Naive thymus-derived CD8-positive, alpha-beta T cell (primary cell): ENCODE results near the gene TGFB2. TPM values are rescaled to one million over a fixed set of nuclear protein-coding genes. Genes with fewer than 3 reads are reported as not detected.

Experiments
- ATAC-seq, 2 donors: fragments of 150-1000 bp; cut with Tn5 transposase in 1 of 2; sonication (Bioruptor Pico), chemical (Tn5 transposase) in 1 of 2; 1 replicate in 1 of 2; 2 replicates in 1 of 2; pipeline ENCODE4 v1.10.0; 2021; ENCODE audit warnings: mild to moderate bottlenecking in 2 of 2, moderate library complexity in 2 of 2
- POLR2A ChIA-PET: fragments of 350-600 bp; sonication (Branson Sonifier 250); formaldehyde crosslinking; loops from one replicate; lab custom pipeline; 2021; ENCODE audit warnings: antibody characterized with exemption; lab: Charles Lee
- DNase-seq, 10 donors: peaks; one replicate each; pipeline versions ENCODE4 v3.0.0 to v3.0.0-alpha.2; 2020 to 2022
- H3K27ac Mint-ChIP-seq, 10 donors: one replicate each; pipeline ENCODE4 v1.8.0; 2020 to 2022; ENCODE audit warnings: mild to moderate bottlenecking in 10 of 10, mixed read lengths in 10 of 10, moderate library complexity in 4 of 10, inconsistent platforms in 1 of 10
- H3K27me3 Mint-ChIP-seq, 5 donors: one replicate each; pipeline ENCODE4 v1.8.0; 2021 to 2022; ENCODE audit warnings: mixed read lengths in 5 of 5
- H3K36me3 Mint-ChIP-seq, 3 donors: one replicate each; pipeline ENCODE4 v1.8.0; 2020 to 2022; ENCODE audit warnings: mixed read lengths in 3 of 3, mild to moderate bottlenecking in 2 of 3, inconsistent platforms in 1 of 3
- H3K4me1 Mint-ChIP-seq, 4 donors: one replicate each; pipeline ENCODE4 v1.8.0; 2021 to 2022; ENCODE audit warnings: mixed read lengths in 4 of 4
- H3K4me3 Mint-ChIP-seq, 10 donors: one replicate each; pipeline ENCODE4 v1.8.0; 2020 to 2022; ENCODE audit warnings: mild to moderate bottlenecking in 10 of 10, mixed read lengths in 10 of 10, moderate library complexity in 6 of 10, inconsistent platforms in 1 of 10
- H3K9me3 Mint-ChIP-seq, 9 donors: one replicate each; pipeline ENCODE4 v1.8.0; 2020 to 2022; ENCODE audit warnings: mixed read lengths in 9 of 9, mild to moderate bottlenecking in 3 of 9, inconsistent platforms in 1 of 9, moderate library complexity in 1 of 9
- polyA plus RNA-seq, 3 donors: library from polyadenylated mRNA; unstranded; fragments of 300-500 nt; fragmentation: Illumina TruSeq; gene quantifications; one replicate each; pipeline ENCODE4 v1.2.3, GENCODE V29; 2021
- total RNA-seq, 8 experiments: library from RNA in 2 of 8; stranded (reverse) in 2 of 8; gene quantifications; one replicate each; pipeline ENCODE4 v1.2.3 and lab custom pipeline; 2021 to 2026

TGFB2 gene
- total and polyA plus RNA-seq, 5 experiments from 2014 or later = 0.16 TPM; not detected in 4

- no peak for ATAC-seq
- no peaks in the 10 kb centered on the region for H3K36me3 Mint-ChIP-seq
- POLR2A ChIA-PET = no interaction called here
- no peaks in the 10 kb centered on the region for H3K9me3 Mint-ChIP-seq
- no peak overlapping the region for H3K4me3 Mint-ChIP-seq
- peaks cover 0 to 12% (median 0%) of the 10 kb centered on the region in 5 donors for H3K27me3 Mint-ChIP-seq
- H3K4me1 Mint-ChIP-seq = peaks cover 0 to 1% (median 0%) of the 10 kb centered on the region in 4 donors
- H3K27ac Mint-ChIP-seq = no peak overlapping the region
- no peak for DNase-seq
Observed at GRCh38 chr1:218481116-218481775, 136.1 kb downstream of the TGFB2 start.

GRCh38 chr1:218482683-218483082 lies 137.5 kb downstream of the TGFB2 start:
- no peak overlapping the region for H3K4me3 Mint-ChIP-seq
- peaks cover 0 to 1% (median 0%) of the 10 kb centered on the region in 4 donors for H3K4me1 Mint-ChIP-seq
- no peak overlapping the region for H3K27ac Mint-ChIP-seq
- DNase-seq = no peak
- POLR2A ChIA-PET = no interaction called here
- H3K27me3 Mint-ChIP-seq = peaks cover 0 to 11% (median 0%) of the 10 kb centered on the region in 5 donors
- no peak for ATAC-seq
- no peaks in the 10 kb centered on the region for H3K9me3 Mint-ChIP-seq
- no peaks in the 10 kb centered on the region for H3K36me3 Mint-ChIP-seq

DNA sequence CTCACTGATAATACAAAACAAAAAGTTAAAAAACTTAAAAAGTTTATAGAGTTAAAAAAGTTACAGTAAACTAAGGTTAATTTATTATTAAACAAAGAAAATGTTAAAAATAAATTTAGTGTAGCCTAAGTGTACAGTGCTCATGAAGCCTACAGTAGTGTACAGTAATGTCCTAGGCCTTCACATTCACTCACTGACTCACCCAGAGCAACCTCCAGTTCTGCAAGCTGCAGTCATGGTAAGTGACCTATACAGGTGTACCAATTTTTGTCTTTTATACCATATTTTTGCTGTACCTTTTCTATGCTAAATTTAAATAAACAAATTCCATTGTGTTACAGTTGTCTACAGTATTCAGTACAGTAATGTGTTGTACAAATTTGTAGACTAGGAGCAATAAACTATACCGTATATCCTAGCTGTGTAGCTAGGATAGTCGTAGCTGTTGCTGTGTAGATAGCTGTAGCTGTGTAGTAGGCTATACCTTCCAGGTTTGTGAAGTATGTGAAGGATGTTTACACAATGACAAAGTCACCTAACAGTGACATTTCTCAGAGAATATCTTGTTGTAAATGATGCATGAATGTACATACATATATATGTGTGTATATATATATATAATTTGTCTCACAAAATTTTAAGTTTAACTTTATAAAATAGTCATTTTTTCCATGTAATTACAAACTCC lies 140.2 kb downstream of the TGFB2 start:
- DNase-seq = no peak
- no peaks in the 10 kb centered on the region for H3K36me3 Mint-ChIP-seq
- POLR2A ChIA-PET = no interaction called here
- H3K27ac Mint-ChIP-seq = no peak overlapping the region
- H3K4me3 Mint-ChIP-seq = no peak overlapping the region
- H3K4me1 Mint-ChIP-seq = no peaks in the 10 kb centered on the region
- H3K9me3 Mint-ChIP-seq = no peaks in the 10 kb centered on the region
- H3K27me3 Mint-ChIP-seq = peaks cover 0 to 7% (median 0%) of the 10 kb centered on the region in 5 donors
- ATAC-seq = no peak

DNA sequence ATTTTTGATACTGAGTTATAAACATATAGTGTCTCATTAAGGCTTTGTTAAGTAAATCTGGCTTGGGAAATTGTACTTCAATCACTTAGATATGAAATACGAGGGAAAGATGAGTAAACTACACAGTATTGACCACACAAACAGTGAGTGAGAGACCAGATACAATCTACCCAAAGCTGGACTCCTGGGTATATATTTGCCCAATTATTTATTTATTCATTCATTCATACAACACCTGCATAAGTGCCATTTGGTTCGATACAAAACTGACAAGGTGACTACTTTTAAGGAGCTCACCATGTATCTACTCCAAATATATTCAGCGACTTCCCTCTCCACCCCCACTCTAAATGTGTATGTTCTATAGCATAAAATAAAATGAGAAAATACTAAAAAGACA lies 143.4 kb downstream of the TGFB2 start:
- Mint-ChIP-seq H3K4me3 (no peak overlapping the region), H3K4me1 (no peaks in the 10 kb centered on the region), H3K36me3 (no peaks in the 10 kb centered on the region), H3K27ac (no peak overlapping the region), H3K9me3 (no peaks in the 10 kb centered on the region), H3K27me3 (peaks cover 1 to 11% (median 6%) of the 10 kb centered on the region in 5 donors)
- ATAC-seq = no peak
- DNase-seq = no peak
- POLR2A ChIA-PET = no interaction called here

DNA sequence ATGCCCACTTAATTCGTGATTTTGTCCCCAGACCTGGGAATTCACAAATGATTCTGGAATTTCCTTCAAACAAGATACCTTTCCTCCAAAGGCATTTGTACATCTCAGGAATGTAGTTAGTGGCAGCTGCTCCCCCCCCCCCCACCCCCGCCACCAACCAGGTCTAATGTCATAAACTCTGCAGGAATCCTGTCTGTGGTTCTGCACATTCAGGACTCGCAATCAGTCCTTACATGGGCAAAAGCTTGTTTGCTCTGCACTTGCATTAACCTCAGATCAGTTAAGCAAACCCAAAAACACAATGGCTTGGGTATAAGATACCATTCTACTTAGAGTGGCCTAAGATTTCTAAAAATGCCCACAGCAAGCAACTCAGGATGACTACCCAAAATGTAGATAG lies 143.8 kb downstream of the TGFB2 start:
- Mint-ChIP-seq H3K4me1 (no peaks in the 10 kb centered on the region), H3K27me3 (peaks cover 1 to 11% (median 6%) of the 10 kb centered on the region in 5 donors), H3K36me3 (no peaks in the 10 kb centered on the region), H3K4me3 (no peak overlapping the region), H3K27ac (no peak overlapping the region), H3K9me3 (no peaks in the 10 kb centered on the region)
- DNase-seq = no peak
- no peak for ATAC-seq
- POLR2A ChIA-PET = no interaction called here

- Mint-ChIP-seq H3K27me3 (peaks cover 1 to 11% (median 6%) of the 10 kb centered on the region in 5 donors), H3K27ac (no peak overlapping the region), H3K4me3 (no peak overlapping the region), H3K4me1 (no peaks in the 10 kb centered on the region), H3K9me3 (no peaks in the 10 kb centered on the region), H3K36me3 (no peaks in the 10 kb centered on the region)
- ATAC-seq (no peak), DNase-seq (no peak)
- POLR2A ChIA-PET = no interaction called here
Observed at GRCh38 chr1:218490406-218490922, 145.3 kb downstream of the TGFB2 start.

DNA sequence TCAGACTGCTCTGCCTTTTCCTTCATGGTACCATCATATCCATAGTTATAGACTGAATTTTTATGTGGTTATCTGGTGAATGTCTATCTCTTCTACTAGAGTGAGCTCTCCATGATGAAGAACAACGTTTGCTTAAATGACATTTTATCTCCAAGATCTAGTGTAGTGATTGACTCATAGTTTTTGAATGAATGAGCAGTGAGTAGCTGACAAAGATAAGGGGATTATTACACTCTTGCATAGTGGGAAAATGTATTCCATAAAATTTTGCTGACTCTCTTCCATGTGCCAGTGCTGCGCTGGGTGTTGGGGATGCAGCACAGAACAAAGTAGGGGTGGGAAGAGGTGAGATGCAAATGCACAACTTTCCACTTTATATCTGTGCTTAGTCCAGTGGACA lies 147.7 kb downstream of the TGFB2 start:
- POLR2A ChIA-PET = no interaction called here
- ATAC-seq (no peak), DNase-seq (no peak)
- Mint-ChIP-seq H3K36me3 (no peaks in the 10 kb centered on the region), H3K4me3 (no peak overlapping the region), H3K9me3 (no peaks in the 10 kb centered on the region), H3K4me1 (no peaks in the 10 kb centered on the region), H3K27me3 (peaks cover 1 to 11% (median 5%) of the 10 kb centered on the region in 5 donors), H3K27ac (no peak overlapping the region)

DNA sequence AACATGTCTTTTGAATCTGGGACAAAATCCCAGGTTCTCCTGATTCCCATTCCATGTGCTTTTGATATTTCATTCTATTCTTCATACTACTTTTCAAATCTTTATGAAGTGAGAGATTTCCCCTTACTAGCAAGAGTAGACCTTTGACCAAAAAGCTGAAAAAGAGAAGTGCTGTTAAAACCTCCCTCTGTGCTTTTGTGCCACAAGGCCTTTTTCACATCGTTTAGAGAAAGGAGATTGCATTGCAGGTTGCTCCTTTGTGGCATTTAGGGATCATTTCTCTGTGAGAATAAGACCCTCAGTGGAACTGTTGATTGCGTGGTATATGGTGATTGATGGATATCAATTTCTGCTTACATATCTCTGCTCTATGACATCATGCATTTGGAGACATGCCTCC lies 148.8 kb downstream of the TGFB2 start:
- POLR2A ChIA-PET = no interaction called here
- ATAC-seq = no peak
- H3K27ac Mint-ChIP-seq = no peak overlapping the region

More for the DNA sequence above, 148.8 kb downstream of the TGFB2 start:
- DNase-seq = no peak
- Mint-ChIP-seq H3K4me3 (no peak overlapping the region), H3K4me1 (peaks cover 0 to 5% (median 3%) of the 10 kb centered on the region in 4 donors), H3K9me3 (no peaks in the 10 kb centered on the region), H3K36me3 (no peaks in the 10 kb centered on the region), H3K27me3 (peaks cover 1 to 11% (median 5%) of the 10 kb centered on the region in 5 donors)

Other genes with a start within 250 kb of the TGFB2 start
- 10 to 100 TPM; 20.4 to 20.8 TPM for gene RRP15, start 60.0 kb upstream of the TGFB2 start, total RNA-seq
- gene RRP15, start 60.0 kb upstream of the TGFB2 start, polyA plus RNA-seq = 10 to 100 TPM; 16.0 to 19.2 (median 17.6) TPM